GM18868 (cell line): ENCODE data around the gene SPTBN4.
"Not testable (repeated sequence)": the region's sequence is repeated elsewhere in the genome, so short reads cannot be mapped to it uniquely, and the experiment has no call there.

ENCODE experiments used
- ATAC-seq: cut with Tn5 transposase; IDR thresholded peaks from one replicate; pipeline ENCODE4 v1.9.1; 2021; ENCODE audit warnings: mild to moderate bottlenecking, moderate library complexity; ENCODE audit not compliant: unreplicated experiment

The SPTBN4 gene

DNA sequence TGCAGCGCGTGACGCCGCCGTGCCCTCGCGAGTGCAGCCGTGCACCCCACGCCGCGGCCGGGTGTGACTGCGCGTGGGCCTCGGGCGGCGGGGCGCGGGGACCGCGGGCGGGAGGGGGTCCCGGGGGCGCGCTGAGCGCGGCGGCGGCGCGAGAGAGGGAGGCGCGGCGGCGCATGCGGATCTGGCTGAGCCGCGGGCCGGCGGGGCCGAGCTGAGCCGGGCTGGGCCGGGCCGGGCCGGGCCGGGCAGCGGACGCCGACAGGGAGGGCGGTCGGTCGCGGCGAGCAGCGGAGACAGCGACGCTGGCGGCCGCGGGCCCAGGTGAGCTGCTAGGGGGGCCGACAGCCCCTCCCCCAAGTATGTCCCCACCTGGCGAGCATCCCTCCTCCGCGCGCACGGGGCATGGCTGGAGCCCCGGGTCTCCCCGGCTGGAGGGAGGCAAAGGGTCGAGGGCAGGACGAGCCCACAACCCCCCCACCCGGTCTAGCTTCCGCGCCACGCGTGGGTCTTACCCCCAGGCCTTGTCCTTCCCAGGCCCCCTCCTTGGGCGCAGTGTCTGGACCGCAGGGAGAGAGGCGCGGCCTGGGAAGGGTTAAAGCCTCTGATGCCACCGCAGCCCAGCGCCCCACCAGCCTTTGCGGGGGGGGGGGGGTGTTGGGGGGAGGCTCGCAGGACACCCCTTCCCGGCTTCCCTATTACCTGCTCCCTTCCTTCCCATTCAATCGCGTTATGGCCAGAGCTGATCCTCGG, at the start of gene SPTBN4:
TSS of gene SPTBN4 (plus strand) at position 17 of the 750 bp plus-strand sequence. CDS start 5,621 bp downstream, outside the sequence.
- ATAC-seq = no peak

DNA sequence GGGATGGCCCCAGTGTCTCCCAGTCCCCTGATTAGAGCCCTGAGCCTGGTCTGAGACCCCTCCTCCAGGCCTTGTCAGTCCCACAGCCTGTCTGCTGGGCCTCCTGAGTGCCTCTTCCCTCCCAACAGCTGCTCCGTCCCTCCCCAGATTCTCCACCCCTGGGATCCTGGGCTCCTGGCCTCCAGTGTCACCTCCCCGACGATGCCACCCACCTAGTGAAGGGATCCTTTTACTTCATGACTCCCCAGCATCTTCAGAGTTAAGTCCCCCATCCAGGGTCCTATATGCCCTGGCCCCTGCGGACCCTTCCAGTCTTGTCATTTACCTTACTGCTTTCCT, 49.2 kb upstream of the SPTBN4 start:
- no peak for ATAC-seq

DNA sequence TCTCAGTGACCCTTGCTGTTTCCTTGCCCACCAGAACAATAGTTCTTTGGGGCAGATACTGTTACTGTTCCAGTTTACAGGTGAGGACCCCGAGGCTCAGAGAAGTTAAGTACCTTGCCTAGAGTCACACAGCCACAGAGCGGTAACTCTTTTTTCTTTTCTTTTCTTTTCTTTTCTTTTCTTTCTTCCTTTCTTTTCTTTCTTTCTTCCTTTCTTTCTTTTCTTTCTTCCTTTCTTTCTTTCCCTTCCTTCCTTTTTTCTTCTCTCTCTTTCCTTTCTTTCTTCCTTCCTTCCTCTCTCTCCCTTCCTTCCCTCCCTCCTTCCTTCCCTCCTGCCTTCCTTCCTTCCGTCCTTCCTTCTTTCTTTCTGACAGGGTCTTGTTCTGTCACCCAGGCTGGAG, 48.8 kb upstream of the SPTBN4 start:
- ATAC-seq = no peak

DNA sequence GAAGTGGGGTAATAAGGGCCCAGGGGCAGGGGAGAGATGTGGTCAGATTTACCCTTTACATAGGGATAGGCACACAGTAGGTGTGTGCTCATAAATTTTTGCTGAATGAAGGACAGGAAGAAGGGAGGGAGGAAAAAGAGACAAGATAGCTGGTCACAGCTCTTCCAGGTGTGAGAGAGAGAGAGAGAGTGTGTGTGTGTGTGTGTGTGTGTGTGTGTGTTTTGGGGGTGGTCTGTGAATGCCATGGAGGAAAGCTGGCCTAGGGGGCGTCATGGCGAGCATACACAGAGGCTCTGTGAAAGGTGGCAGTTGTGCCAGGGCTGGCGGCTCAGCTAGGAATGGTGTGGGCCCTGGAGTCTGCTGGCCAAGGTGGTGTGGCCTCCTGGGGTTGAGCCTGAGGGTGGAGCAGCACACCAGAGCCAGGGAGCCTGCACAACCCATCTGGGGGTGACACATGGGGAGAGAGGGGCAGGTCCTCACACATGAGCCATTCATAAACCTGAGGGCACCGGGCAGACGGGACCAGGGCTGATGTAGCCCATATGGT, 47.7 kb upstream of the SPTBN4 start:
- no peak for ATAC-seq

DNA sequence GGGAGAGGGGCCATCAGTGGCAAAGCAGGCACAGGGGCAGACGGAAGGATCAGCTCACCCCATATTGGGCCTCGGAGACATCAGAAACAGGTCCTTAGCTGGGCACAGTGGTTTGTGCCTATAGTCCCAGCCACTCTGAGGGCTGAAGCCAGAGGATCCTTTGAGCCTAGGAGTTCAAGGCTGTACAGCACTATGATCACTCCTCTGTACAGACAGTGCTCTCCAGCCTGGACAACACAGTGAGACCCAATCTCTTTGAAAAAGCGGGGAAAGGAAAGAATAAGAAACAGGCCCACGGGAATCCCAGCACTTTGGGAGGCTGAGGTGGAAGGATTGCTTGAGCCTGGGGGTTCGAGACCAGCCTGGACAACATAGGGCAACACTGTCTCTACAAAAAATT, 47.0 kb upstream of the SPTBN4 start:
- ATAC-seq = no peak

DNA sequence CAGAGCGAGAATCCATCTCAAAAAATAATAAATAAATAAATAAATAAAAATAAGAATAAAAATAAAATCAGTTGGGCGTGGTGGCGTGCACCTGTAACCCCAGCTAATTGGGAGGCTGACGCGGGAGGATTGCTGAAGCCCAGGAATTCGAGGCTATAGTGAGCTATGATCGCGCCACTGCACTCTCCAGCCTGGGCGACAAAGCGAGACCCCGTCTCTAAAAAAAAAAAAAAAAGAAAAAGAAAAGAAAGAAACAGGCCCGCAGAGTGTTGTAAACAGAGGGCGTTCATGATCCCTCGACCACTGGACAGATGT, 46.4 kb upstream of the SPTBN4 start:
- ATAC-seq = no peak

DNA sequence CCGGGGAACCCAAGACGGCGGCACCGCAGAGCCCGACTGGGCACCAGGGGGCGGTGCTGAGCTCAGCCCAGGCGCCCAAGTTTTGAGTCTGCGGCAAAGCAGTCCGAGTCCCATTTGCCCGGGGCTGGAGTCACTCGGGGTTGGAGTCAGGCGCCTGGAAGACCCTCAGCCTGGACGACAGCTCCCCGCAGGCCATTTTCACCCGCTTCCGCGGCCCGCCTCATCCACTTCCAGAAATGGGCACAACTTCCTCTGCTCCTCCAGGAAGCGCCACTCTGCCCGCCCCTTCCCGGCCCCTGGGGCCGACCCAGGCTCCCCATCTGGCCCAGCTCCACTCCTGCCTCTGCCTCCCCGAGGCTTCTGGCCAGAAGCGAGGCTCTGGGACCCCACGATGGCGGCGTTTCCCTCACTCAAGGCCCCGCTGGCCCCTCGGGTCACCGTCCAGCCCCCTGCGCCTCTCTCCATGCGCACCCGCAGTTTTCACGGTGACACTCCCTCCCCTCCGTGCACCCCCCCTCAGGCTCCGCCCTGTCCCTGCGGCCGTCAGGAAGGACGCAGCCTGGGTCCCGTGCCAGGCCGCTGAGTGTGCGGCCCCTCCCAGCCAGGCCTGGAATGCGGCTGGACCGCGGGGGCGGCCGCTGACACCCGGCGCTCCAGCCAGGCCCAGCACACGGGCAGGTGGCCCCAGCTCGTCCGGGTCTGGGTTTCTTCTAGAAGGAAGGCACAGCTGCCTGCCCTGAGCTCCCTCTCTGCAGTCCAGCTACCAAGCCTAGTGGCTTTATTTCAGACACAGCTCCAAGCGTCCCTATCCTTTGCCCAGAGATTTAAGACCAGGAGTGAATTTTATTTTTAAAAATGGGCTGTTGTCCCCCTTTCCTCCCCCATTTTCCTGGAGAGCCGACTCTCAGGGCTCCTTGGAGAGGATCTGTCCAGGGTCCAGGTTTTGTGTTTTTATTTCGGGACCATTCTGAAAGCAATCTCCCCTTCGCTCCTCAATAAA, 45.7 kb upstream of the SPTBN4 start:
- peak; percentile 37 for ATAC-seq

DNA sequence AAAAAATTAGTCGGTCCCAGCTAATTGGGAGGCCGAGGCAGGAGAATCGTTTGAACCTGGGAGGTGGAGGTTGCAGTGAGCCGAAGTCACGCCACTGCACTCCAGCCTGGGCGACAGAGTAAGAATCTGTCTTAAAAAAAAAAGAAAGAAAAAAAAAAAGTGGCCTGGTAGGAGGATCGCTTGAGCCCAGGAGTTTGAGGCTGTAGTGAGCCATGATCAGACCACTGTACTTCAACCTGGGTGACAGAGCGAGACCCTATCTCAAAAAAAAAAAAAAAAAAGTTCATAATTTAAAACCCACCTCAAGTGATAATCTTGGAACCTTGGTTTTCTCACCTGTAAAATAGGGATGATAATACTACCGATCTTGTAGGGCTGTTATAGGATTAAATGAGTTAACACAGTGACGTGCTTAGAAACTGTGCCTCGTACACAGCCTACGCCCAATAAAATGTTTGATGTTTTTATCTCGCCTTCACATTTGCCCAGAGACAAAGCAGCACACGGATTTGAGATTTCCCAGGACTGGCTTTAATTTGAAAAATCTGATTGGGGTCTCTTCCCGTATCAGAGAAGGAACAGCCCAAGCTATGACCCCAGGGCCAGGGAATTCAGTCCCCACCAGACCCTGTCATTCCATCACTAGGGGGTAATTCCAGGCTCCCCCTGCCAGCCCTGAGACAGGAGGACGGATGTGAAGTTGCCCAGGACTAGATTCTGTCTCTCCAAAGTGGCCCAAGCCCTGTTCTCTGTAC, 44.6 kb upstream of the SPTBN4 start:
- no peak for ATAC-seq

DNA sequence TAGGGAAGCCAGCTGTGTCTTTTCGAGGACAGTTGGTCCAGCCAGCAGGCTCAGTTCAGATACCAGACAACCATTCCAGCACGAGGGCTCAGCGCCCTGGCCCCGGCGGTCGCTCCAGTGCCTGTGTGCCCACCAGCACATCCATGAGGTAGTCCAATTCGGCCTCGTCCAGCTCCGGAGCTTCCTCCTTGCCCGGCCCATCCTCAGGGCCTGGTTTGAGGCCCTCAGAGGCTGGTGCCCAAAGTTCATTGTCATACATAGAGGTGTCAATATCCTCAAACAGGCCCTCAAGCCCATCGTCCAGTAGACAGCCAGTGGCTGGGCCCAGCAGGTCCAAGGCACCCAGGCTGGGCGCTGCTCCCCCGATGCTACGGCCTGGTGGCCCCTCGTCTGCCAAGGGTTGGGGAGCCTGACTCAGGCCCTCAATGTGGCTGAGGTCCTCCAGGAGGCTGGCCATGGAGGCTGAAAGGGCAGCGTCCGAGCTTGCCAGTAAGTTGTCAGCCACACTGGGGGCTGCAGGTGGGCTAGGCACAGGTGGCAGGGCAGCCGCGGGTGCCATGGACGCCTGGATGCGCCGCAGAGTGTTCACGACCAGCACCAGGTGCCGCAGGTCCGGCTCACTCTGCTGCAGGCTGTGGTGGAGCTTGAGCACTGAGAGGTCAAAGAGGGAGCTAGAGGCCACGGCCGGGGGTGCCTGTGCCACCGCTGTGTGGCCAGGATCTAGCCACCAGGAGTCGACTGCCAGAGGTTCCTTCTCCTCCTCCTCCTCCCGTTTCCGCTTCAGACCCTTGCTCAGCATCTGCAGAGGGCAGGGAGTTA, 43.8 kb upstream of the SPTBN4 start:
- ATAC-seq = no peak

DNA sequence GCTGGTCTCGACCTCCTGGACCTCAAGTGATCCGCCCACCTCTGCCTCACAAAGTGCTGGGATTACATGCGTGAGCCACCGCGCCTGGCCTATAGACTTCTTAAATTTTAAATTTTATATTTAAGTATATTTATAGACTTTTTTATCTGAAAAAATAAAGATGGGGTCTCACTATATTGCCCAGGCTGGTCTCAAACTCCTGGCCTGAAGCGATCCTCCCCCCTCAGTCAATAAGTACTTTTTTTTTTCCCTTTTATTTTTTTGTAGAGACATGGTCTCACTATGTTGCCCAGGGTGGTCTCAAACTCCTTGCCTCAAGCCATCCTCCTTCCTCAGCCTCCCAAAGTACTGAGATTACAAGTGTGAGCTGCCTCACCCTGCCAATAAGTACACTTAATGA, 42.9 kb upstream of the SPTBN4 start:
- ATAC-seq = no peak

DNA sequence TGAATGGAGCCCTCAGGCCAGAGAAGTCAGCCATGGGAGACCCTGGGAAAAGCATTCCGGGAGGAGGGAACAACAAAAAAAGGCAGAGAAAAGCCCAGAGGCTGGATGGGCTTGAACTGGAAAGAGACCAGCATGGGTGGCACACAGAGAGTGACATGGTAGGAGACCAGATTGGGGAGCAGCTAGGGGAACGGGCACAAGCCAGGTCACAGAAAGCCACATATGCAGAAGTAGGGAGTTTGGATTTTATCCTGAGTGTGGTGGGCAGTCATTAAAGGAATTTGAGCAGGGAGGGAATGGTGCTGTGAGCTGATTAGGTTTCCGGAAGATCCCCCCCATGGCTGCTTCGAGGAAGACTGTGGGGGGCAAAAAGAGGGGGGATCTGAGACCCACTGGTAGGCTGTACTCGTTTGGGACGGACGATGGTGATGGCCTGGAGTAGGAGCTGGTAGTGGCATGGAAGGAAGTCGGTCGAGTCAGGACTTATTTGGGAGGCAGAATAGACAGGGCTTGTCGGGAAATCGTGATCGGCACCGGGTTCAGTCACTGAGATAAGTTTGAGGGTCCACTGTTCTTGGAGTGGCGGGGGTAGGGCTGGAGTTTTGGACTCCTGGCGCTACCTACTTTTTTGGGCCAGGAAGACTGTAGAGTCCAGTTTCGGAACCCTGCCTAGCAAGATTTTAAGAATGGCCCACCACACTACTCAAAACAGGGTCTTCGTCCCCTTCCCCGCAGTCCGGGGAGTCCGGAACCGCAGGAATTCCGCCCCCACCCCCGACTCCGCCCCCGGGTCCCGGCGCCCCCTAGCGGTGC, 42.0 kb upstream of the SPTBN4 start:
- ATAC-seq = no peak

DNA sequence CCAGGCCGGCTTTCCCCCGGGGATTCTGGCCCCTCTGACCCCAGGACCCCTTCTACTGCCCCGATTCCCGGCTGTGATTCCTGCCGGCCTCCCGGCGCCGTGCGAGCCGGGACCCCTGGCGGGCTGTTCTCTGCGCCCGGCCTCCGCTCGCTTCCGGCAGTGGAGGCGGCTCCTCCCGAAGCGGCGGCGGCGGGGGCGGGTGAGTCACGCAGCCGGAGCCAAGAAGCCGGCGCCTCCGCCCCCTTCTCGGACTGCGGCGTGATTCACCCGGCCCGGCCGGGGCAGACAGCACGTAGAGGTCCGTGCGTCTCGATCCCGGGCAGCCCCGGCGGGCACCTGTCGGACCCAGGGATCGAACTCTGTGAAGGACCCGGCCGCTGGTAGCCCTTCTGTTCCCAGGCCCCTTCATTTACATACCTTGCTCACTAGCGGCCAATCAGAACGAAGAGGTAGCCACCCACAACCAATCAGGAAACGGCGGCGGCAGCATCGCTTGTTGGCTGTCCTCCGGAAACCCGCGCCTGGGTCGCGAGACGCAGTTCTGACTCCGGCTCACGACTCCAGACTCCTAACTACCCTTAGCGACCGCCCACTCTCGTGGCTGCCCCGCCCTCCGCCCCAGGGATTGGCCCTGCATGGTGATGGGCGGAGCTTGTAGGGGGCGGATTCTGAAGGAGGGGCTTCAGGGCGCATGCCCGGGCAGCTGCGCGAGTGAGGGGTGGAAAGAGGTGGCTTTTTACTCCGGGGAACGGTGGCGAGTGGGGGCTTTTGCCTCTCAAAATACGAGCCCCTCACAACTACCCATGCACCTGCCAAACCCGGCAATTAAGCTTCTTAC, 41.1 kb upstream of the SPTBN4 start, which contains the start of gene SERTAD1:
TSS of gene SERTAD1 (minus strand) at position 543 of the 838 bp plus-strand sequence. CDS start 2,446 bp downstream, outside the sequence.
- peak; percentile 81 for ATAC-seq

DNA sequence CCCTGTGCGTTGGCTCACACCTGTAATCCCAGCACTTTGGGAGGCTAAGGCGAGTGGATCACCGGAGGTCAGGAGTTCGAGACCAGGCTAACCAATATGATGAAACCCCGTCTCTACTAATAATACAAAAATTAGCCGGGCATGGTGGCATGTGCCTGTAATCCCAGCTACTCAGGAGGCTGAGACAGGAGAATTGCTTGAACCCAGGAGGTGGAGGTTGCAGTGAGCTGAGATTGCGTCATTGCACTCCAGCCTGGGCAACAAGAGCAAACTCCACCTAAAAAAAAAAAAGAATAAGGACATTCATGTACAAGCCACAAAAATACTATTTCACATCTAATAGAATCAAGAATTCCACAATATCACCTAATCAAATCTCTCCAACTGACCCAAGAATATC, 38.6 kb upstream of the SPTBN4 start:
- ATAC-seq = not testable (repeated sequence)

DNA sequence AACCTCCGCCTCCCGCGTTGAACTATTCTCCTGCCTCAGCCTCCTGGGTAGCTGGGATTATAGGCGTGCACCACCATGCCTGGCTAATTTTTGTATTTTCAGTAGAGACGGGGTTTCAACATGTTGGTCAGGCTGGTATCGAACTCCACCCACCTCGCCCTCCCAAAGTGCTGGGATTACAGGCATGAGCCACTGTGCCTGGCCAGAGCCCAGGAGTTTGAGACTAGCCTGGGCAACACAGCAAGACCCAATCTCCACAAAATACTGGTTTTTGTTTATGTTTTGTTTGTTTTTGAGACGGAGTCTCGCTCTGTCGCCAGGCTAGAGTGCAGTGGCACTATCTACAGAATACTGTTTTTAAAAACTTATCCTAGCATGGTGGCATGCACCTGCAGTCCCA, 36.6 kb upstream of the SPTBN4 start:
- not testable (repeated sequence) for ATAC-seq

DNA sequence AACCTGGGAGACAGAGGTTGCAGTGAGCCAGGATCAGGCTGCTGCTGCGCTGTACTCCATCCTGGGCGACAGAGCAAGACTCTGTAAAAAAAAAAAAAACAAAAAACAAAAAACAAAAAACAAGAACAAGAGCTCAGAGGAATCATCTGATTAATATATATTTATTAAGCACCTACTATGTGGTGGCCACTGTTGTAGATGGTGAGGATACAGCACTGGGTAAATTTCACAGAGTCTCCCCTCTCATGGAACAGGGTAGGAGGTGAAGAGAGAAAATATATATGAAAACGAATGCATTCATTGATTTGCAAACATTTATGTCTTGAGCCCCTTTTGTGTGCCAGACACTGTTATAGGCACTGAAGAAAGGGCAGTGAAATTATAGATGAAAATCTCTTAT, 35.1 kb upstream of the SPTBN4 start:
- no peak for ATAC-seq

DNA sequence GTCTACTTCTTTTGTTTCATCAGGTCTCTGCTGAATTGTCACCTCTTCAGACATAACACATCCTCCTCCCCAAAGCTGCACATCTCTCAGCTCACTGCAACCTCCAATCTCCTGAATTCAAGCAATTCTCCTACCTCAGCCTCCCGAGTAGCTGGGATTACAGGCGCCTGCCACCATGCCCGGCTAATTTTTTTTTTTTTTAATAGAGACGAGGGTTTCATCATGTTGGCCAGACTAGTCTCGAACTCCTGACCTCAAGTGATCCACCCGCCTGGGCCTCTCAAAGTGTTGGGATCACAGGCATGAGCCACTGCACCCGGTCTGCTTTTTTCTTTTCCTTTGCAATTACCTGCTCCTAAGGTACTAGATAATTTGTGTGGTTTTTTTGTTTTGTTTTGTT, 34.0 kb upstream of the SPTBN4 start:
- not testable (repeated sequence) for ATAC-seq

DNA sequence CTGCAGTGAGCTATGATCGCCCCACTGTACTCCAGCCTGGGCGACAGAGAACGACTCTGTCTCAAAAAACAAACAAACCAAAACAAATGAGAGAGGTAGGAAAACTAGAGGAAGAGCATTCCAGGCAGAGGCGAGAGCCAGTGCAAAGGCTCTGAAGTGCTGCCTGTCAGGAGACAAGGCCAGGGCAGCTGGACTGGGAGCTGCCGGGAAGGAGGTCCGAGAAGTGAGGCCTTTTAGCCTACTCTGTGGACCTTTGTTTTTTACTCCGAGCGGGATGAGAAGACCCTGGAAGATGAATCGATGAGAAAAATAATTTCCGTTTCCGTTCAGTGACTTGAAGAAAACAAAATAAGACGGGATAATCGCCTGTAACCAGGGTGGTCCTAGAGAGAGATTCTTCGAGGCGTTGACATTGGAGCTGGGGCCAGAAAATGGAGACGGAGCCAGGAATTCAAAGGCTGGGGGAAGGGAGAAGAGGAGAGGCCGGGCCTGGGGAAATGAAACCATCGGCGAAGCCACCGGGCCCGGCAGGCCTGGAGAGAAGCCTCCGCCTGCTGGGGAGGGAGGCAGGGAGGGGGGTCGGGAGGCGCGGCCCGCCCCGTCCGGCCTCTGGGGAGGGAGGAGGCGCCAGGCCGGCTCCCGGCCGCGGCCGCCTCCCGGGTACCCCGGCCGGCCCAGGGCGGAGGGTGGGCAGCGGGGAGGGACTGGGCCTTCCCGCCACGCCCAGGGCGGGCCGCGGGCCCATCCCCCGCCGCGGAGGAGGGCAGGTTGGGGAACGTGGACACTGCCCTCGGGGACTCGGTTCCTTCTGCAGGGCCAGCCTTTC, 33.2 kb upstream of the SPTBN4 start:
- ATAC-seq = peak; percentile 47

DNA sequence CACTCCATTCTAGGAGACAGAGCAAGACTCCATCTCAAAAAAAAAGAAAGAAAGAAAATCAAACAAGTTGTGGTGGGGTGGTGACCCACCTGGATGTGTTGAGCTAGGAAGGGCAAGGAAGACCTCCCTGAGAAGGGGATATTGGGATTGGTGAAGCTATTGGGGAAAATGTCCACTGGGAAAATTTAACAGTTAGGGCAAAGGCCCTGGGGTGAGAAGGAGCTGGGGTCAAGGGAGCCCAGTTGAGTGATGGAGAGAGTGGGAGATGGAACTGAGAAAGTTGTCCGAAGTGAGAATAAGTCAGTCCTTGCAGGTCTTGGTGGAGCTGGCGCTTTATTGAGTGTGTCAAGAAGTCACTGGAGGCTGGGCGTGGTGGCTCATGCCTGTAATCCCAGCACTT, 28.5 kb upstream of the SPTBN4 start:
- ATAC-seq = no peak
